ENCODE measurements around the gene CFB.

DNA sequence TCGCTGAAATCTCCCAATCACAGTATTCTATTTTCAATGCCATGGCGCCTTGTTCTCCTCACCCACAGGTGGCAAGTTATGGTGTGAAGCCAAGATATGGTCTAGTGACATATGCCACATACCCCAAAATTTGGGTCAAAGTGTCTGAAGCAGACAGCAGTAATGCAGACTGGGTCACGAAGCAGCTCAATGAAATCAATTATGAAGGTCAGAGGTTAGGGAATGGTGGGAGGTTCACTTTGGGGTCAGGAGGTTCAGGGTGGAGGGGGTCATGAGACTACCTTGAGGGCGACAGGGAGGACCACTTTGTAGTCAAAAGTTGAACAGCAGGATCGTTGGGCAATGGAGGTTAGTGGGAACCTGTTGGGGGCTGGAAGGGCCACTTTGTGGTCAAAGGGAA is 2.4 kb downstream of the CFB start:
- TF ChIP-seq EP300 (IDR thresholded peaks at IDR 0.05; ENCODE audit: borderline replicate concordance) (no peak), TEAD4 (IDR thresholded peaks at IDR 0.05) (no peak), CEBPB (IDR thresholded peaks at IDR 0.05) (no peak), TAF1 (IDR thresholded peaks at IDR 0.05; ENCODE audit: low read depth) (no peak), TCF12 (IDR thresholded peaks at IDR 0.05; ENCODE audit: low read depth) (no peak), FOXM1 (IDR thresholded peaks at IDR 0.05; ENCODE audit: borderline replicate concordance, low read depth) (no peak), ZBTB7A (IDR thresholded peaks at IDR 0.05; ENCODE audit: low read depth) (no peak), CREB1 (IDR thresholded peaks at IDR 0.05; ENCODE audit: low read depth) (no peak), EGR1 (IDR thresholded peaks at IDR 0.05) (no peak), RAD21 (IDR thresholded peaks at IDR 0.05; ENCODE audit: low read depth) (no peak)
- TF ChIP-seq, protein P1, sequence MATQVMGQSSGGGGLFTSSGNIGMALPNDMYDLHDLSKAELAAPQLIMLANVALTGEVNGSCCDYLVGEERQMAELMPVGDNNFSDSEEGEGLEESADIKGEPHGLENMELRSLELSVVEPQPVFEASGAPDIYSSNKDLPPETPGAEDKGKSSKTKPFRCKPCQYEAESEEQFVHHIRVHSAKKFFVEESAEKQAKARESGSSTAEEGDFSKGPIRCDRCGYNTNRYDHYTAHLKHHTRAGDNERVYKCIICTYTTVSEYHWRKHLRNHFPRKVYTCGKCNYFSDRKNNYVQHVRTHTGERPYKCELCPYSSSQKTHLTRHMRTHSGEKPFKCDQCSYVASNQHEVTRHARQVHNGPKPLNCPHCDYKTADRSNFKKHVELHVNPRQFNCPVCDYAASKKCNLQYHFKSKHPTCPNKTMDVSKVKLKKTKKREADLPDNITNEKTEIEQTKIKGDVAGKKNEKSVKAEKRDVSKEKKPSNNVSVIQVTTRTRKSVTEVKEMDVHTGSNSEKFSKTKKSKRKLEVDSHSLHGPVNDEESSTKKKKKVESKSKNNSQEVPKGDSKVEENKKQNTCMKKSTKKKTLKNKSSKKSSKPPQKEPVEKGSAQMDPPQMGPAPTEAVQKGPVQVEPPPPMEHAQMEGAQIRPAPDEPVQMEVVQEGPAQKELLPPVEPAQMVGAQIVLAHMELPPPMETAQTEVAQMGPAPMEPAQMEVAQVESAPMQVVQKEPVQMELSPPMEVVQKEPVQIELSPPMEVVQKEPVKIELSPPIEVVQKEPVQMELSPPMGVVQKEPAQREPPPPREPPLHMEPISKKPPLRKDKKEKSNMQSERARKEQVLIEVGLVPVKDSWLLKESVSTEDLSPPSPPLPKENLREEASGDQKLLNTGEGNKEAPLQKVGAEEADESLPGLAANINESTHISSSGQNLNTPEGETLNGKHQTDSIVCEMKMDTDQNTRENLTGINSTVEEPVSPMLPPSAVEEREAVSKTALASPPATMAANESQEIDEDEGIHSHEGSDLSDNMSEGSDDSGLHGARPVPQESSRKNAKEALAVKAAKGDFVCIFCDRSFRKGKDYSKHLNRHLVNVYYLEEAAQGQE (IDR thresholded peaks at IDR 0.05; ENCODE audit: low read depth): no peak
- TF ChIP-seq, protein P2, sequence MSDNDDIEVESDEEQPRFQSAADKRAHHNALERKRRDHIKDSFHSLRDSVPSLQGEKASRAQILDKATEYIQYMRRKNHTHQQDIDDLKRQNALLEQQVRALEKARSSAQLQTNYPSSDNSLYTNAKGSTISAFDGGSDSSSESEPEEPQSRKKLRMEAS (IDR thresholded peaks at IDR 0.05): no peak
- TF ChIP-seq, protein P3, sequence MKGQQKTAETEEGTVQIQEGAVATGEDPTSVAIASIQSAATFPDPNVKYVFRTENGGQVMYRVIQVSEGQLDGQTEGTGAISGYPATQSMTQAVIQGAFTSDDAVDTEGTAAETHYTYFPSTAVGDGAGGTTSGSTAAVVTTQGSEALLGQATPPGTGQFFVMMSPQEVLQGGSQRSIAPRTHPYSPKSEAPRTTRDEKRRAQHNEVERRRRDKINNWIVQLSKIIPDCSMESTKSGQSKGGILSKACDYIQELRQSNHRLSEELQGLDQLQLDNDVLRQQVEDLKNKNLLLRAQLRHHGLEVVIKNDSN (IDR thresholded peaks at IDR 0.05): no peak
